Activated effector memory CD4-positive, alpha-beta T cell treated with Interleukin-2 at 50 U/mL for 16 hours (primary cell): Measurements from ENCODE around the gene PTPN2.
"Not testable (repeated sequence)": the region's sequence is repeated elsewhere in the genome, so short reads cannot be mapped to it uniquely, and the experiment has no call there.

ENCODE experiments used
- DNase-seq: peaks from one replicate; pipeline ENCODE4 v3.0.0-alpha.2; 2020

PTPN2 gene

DNA sequence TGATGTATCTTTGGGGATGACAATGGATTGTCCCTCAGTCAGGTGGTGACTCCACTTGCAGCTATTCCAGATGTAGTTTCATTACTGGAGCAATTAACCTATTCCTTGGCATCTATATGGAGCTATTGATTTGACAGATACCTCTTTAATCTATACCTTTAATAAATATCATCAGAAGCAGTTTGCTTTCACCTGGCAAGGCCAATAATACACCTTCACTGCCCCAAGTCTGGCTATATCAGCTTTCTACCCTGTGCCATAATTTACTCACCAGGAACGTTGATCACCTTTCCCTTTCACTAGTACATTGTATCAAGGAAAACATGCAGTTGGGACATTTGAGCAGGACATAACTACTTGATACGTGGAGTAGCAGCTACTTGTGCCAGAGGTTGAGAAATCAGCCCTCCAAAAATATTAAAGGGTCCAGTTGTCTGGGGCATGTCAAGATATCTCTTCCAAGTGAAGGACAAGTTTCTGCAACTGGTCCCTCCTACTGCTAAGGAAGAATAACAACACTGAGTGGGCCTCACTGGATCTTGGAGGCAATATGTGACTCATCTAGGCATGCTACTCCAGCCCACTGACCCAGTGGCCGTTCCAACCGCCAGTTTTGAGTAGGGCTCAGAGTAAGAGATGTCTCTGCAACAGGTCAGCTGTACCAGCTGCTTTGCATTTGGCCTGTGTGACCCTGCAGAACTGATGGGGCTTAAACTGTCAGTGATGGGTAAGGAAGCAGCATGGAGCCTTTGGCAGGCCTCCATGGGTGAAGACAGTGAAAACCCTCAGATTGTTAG, 114.2 kb downstream of the PTPN2 start:
- DNase-seq: no peak

- DNase-seq: no peak
These were observed 114.9 kb downstream of the PTPN2 start for GRCh38 chr18:12769136-12769535.

GRCh38 chr18:12768625-12769024, 115.4 kb downstream of the PTPN2 start:
- no peak for DNase-seq

DNA sequence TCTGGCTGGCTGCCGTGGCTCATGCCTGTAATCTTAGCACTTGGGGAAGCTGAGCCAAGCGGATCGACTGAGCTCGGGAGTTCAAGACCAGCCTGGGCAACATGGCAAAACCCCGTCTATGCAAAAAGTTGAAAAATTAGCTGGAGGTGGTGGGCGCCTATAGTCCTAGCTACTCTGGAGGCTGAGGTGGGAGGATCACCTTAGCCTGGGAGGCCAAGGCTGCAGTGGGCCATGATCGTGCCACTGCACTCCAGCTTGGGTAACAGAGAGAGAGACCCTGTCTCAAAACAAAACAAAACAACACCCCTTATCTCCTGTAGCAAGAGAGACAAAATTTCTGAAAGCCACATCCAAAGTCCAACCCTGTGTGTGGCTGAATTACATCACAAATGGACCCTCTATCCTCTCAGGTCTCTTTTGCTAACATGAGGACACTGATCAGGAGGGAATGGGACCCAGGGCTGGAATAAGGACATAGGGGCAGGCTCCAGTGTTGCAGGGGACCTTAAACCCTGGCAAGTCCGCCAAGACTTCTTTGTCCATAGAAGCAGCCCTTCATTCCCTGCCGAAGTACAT, 116.4 kb downstream of the PTPN2 start:
- DNase-seq: no peak

GRCh38 chr18:12766986-12767433, 117.0 kb downstream of the PTPN2 start:
- no peak for DNase-seq

- no peak for DNase-seq
These were observed 118.5 kb downstream of the PTPN2 start for GRCh38 chr18:12765586-12765985.

DNA sequence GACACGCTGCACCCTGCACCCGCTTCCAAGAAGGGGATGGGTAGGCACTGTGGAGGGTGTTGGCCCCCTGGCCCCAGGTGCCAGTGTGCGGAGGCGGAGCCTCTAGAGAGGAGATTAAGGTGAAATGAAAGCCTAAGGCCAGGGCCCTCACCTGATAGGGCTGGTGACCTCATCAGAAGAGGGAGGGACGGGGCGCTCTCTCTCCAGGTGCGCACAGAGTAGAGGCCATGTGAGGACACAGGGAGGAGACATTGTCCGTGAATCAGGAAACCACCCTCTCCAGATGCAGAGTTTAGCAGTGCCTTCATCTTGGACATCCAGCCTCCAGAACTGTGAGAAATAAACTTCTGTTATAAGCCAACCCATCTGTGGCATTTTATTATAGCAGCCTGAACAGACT, 118.9 kb downstream of the PTPN2 start:
- no peak for DNase-seq

GRCh38 chr18:12758566-12758965, 125.5 kb downstream of the PTPN2 start:
- DNase-seq: not testable (repeated sequence)

DNA sequence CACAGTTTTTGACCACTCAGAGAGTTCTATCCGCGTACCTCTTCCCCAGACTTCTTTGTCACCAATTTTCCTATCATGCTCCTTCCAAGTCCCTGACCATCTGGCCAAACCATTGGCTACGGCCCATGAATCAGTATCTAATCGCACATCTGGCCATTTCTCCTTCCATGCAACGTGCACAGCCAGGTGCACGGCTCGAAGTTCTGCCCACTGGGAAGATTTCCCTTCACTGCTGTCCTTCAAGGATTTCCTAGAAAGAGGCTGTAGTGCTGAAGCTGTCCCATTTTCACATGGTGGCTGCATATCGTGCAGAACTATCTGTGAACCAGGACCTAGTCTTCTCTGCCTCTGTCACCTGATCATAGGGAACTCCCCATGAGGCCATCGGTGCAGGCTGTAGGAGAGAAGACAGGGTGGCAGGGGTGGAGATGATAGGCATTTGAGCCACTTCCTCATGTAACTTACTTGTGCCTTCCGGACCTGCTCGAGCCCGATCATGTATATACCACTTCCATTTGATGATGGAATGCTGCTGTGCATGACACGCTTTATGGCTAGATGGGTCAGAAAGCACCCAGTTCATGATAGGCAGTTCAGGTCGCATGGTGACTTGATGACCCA, 127.3 kb downstream of the PTPN2 start:
- not testable (repeated sequence) for DNase-seq

DNA sequence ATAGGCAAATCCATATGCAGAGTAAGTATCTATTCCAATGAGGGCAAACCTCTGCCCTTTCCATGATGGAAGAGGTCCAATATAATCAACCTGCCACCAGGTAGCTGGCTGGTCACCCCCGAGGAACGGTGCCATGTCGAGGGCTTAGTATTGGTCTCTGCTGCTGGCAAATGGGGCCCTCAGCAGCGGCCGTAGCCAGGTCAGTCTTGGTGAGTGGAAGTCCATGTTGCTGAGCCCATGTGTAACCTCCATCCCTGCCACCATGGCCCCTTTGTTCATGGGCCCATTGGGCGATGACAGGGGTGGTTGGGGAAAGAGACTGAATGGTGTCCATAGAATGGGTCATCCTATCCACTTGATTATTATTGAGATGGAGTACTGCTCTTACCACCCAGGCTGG, 128.4 kb downstream of the PTPN2 start:
- DNase-seq: not testable (repeated sequence)

DNA sequence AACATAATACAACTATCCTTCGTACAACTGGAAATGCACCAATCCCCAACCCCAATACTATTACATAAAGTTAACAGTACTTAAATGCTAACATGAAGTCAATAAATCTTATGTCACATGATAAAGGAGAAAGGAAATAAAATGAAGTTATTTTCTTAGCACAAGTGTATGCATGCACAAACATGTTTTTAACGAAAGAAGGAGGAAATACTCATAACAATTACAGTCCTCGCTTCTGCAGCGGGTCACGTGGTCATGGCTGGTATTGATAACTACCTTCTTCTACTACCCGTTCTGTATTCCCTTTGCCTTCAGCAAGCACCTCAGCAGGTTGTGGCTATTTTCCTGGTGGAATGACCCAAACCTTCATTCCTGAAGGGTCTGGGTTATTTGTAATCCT, 129.5 kb downstream of the PTPN2 start:
- DNase-seq: no peak

- no peak for DNase-seq
These were observed 132.1 kb downstream of the PTPN2 start for GRCh38 chr18:12751891-12752290.

- no peak for DNase-seq
These were observed 132.5 kb downstream of the PTPN2 start for GRCh38 chr18:12751503-12751884.

- DNase-seq: no peak
These were observed 133.1 kb downstream of the PTPN2 start for GRCh38 chr18:12750715-12751502.

DNA sequence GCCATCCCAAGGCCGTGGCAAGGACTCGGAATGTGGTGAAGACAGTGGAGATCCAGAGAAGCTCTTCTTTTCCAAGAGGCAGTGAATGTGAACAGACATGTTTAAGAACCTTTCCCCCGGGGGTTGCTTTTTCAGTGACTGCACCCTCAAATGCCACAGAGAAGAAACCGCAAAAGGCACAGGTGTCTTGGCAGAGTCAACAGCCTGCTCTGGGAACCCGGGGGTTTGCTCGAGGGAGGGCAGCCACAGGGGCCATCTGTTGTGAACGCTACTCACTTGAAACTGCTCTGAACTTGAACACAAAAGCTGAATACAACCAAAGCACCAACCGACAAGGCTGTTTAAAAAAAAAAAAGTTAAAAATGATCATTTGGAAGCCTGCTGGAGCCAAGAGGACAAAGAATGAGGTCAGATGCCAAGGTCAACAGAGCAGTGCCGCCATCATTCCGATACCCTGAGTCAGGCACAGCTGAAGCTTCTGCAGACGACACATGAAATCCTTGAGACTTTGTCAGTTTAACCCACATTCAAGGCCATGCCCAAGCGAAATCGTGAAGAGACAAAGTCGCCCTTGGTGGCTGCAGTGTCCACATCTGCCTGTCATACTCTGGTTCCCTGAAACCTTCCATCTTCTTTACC, 133.8 kb downstream of the PTPN2 start:
- no peak for DNase-seq

DNA sequence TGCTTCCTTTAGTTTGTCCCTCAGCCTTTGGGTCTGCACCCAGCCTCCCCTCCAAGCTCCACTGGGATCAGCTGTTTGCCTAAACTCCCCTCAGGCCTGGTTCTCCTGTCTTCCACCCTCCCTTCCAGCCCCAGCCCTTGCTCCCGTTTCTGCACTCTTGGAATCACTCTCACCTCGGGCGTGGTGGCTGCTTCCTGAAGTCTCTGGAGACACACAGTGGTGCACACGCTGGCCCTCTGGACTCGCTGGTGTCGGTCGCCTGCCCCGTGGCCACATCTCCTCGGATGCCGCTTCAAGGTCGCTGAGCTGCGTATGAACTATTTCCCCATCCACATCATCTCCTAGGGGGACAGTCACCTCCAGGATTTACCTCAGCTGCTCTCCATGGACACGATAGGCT, 134.9 kb downstream of the PTPN2 start:
- no peak for DNase-seq

DNA sequence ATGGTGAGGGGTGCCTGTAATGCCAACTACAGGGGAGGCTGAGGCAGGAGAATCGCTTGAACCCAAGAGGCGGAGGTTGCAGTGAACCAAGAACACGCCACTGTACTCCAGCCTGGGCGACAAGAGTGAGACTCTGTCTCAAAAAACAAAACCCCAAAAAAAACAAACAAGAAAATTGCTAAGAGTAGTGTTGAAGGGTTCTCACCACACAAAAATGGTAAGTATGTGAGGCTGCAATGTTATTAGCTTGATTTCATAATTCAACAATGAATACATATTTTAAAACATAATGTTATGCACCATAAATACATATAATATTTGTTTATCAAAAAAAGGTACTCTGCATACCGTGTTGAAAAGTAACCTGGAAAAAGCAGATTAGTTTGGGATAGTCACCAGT, 135.4 kb downstream of the PTPN2 start:
- no peak for DNase-seq

DNA sequence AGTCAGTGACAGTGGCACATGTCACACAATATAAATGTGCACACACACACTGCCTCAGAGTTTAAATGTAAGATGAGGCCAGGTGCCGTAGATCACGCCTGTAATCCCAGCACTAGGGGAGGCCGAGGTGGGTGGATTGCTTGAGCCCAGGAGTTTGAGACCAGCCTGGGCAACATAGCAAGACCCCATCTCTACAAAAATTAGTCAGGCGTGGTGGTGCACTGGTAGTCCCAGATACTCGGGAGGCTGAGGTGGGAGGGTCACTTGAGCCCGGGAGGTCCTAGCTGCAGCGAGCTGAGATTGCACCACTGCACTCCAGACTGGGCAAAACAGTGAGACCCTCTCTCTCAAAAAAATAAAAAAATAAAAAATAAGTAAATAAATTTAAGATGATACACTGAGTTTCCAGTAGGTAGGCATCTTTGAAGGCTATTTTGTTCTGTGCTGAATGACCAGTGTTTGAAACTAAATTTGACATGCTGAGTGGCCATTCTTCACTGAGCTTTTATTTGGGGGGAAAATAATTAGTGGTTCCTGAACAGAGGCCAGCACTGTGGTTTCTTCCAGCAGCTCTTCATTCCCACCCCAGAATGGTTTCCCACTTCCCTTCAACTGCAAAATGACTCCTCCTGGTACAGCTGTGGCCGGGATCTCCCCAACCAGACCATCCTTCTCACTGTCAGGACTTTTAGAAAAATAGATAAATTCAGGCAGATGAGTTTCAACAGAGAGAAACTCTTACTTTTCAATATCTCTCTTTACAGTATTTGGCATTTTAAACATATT, 136.3 kb downstream of the PTPN2 start:
- DNase-seq: no peak

GRCh38 chr18:12745095-12745795, 138.8 kb downstream of the PTPN2 start:
- DNase-seq: no peak

DNA sequence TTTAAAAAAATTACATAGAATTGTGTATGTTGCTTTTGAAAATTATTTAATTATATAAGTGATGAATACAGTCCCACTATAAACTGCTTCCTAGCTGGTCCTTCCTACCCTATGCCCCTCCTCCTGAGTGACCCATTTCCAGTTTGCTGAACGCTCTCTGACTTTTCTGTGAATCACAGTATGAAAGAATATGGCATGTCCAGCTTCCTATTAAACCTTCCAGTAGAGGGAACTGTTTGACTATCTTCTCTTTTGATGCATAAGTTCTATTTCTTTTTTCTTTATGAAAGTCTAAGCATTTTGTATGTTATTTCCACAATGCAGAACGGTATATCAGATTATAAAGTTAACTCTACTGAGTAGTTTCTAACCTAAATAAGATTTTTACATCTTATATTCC, 139.9 kb downstream of the PTPN2 start:
- DNase-seq: no peak

- no peak for DNase-seq
These were observed 141.6 kb downstream of the PTPN2 start for GRCh38 chr18:12742453-12742852.
